Effector memory CD4-positive, alpha-beta T cell (primary cell): Measurements from ENCODE around the gene PAOX.

Source experiments
- DNase-seq, 3 donors: peaks; one replicate each; pipeline ENCODE4 v3.0.0-alpha.2; 2020
- H3K27ac ChIP-seq: 2 replicates; pipeline ENCODE4 v1.7.0; 2013; ENCODE audit warnings: mild to moderate bottlenecking, low read length, moderate library complexity; ENCODE audit not compliant: insufficient read depth, poor library complexity, severe bottlenecking
- H3K27me3 ChIP-seq: replicated peaks from 2 replicates; pipeline ENCODE4 v1.7.0; 2013; ENCODE audit warnings: mild to moderate bottlenecking, low read length; ENCODE audit not compliant: insufficient read depth, control insufficient read depth, poor library complexity, severe bottlenecking
- H3K36me3 ChIP-seq: 2 replicates; pipeline ENCODE4 v1.7.0; 2013; ENCODE audit warnings: mild to moderate bottlenecking, low read length, moderate library complexity; ENCODE audit not compliant: control insufficient read depth, insufficient read depth
- H3K4me1 ChIP-seq: 2 replicates; pipeline ENCODE4 v1.7.0; 2013; ENCODE audit warnings: low read length, mild to moderate bottlenecking; ENCODE audit not compliant: control insufficient read depth, insufficient read depth, poor library complexity, severe bottlenecking
- H3K4me3 ChIP-seq: 2 replicates; pipeline ENCODE4 v1.7.0; 2013; ENCODE audit warnings: low read length, low read depth, mild to moderate bottlenecking; ENCODE audit not compliant: insufficient read depth, poor library complexity, severe bottlenecking
- H3K9me3 ChIP-seq: 2 replicates; pipeline ENCODE4 v1.7.0; 2013; ENCODE audit warnings: mild to moderate bottlenecking, low read length, moderate library complexity; ENCODE audit not compliant: control insufficient read depth

PAOX gene

DNA sequence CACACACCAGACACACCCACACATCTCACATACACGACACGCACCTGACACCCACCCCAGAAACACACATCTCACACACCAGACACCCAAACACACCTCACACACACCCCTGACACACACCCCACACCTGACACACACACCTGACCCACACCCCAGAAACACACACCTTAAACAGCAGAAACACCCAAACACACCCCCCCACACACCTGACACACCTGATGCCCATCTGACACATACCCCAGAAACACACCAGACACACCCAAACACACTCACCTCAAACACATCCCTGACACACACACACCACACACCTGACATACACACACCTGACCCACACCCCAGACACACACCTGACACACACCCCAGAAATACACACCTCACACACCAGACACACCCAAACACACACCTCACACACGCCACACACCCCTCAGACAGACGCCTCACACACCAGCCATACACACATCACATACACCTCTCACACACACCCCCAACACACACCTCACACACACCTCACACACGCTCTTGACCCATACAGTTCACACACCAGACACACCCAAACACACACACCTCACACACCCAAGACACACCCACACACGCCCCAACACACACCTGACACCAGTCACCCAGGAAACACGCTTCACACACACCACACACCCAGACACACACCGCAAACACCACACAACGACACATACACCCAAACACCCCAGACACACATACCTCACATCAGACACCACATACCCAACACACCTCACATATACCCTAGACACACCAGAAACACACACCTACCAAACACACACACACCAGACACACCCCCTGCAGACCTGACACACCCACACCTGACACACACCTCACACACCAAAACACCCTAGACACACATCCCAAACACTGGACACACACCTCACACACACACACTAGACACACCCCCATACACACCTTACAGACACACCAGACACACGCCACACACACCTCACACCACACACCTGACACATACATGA is 40.7 kb upstream of the PAOX start:
- Histone ChIP-seq H3K27me3 (peaks cover 2% of the 10 kb centered on the region), H3K9me3 (no peaks in the 10 kb centered on the region), H3K27ac (no peak overlapping the region), H3K4me1 (peaks cover 28% of the 10 kb centered on the region), H3K4me3 (no peak overlapping the region), H3K36me3 (no peaks in the 10 kb centered on the region)
- DNase-seq, result no peak

- H3K36me3 ChIP-seq, result no peaks in the 10 kb centered on the region
- H3K4me1 ChIP-seq, result peaks cover 28% of the 10 kb centered on the region
- H3K27ac ChIP-seq, result no peak overlapping the region
- no peaks in the 10 kb centered on the region for H3K9me3 ChIP-seq
- peaks cover 13% of the 10 kb centered on the region for H3K27me3 ChIP-seq
- DNase-seq, result no peak
- H3K4me3 ChIP-seq, result no peak overlapping the region
These were observed 39.2 kb upstream of the PAOX start for GRCh38 chr10:133339708-133340380.

DNA sequence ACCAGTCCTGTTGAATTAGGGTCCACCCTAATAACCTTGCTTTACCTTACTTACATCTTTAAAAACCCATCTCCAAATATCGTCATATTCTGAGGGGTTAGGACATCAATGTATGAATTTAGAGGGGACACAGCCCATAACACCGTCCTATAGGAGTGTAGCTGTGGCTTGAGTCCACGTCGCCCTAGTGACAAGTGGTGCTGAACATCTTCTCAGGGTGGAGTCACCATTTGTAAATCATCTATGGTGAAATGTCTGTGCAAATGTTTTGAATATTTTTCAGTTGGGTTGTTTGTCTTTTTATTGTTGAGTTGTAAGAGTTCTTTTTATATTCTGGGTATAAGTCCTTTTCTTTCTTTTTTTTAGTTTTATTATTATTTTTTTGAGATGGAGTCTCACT is 37.1 kb upstream of the PAOX start:
- Histone ChIP-seq H3K9me3 (no peaks in the 10 kb centered on the region), H3K4me1 (peaks cover 8% of the 10 kb centered on the region), H3K27ac (no peak overlapping the region), H3K36me3 (no peaks in the 10 kb centered on the region), H3K4me3 (no peak overlapping the region), H3K27me3 (peaks cover 21% of the 10 kb centered on the region)
- DNase-seq, result no peak

DNA sequence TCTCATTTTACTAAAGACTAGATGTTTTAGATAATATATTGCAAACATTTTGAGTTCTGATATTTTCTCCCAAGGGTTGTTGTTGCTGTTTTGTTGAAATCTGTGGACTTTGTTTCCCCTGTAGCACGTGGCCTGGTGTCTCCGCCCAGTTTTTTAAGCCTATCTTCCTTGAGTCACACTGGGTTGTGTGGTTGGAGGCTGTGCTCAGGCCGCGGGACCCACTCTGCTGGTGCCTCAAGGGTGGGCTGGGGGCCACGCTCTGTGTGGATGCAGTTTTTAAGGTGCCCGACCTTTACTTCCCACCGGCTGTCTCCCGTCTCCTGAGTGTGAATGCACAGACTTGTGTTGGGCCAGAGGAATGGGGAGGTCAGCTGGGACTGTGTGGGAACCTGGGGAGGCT is 36.1 kb upstream of the PAOX start:
- peaks cover 30% of the 10 kb centered on the region for H3K27me3 ChIP-seq
- H3K4me3 ChIP-seq, result no peak overlapping the region
- DNase-seq, result no peak
- H3K4me1 ChIP-seq, result no peaks in the 10 kb centered on the region
- no peak overlapping the region for H3K27ac ChIP-seq
- no peaks in the 10 kb centered on the region for H3K9me3 ChIP-seq
- no peaks in the 10 kb centered on the region for H3K36me3 ChIP-seq

DNA sequence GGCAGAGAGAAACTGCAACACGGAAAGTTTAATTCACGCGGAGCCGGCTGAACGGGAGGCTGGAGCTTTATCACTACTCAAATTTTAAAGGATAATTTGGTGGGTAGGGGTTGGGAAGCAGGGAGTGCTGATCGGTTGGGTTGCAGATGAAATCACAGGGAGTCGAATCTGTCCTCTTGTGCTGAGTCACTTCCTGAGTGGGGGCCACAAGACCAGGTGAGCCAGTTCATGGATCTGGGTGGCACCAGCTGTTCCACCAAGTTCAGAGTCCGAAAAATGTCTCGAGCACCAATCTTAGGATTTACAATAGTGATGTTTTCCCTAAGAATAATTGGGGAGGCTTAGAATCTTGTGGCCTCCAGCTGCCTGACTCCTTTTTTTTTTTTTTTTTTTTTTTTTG is 35.5 kb upstream of the PAOX start:
- Histone ChIP-seq H3K4me1 (no peaks in the 10 kb centered on the region), H3K9me3 (no peaks in the 10 kb centered on the region), H3K27ac (no peak overlapping the region), H3K27me3 (peaks cover 34% of the 10 kb centered on the region), H3K4me3 (no peak overlapping the region), H3K36me3 (no peaks in the 10 kb centered on the region)
- no peak for DNase-seq

DNA sequence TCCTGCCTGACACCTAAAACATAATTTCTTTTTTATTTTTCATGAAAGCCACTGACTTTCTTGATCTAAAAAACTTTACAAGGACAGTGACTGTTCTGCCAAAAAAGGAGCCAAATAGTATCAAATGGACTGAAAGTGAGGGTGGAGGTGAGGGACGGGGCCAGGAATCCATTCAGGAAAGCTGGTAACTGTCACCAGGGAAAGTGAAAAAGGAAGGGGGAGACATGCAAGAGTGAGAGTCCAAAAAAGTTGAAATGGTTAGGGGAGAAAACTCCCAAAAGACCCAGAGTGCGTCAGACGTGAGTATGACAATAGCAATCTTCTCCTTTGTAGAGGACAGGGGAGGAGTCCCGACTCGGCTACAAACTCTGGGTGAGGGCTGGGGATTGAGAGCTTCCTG is 34.8 kb upstream of the PAOX start:
- no peak overlapping the region for H3K27ac ChIP-seq
- no peaks in the 10 kb centered on the region for H3K4me1 ChIP-seq
- DNase-seq, result no peak
- no peaks in the 10 kb centered on the region for H3K36me3 ChIP-seq
- peaks cover 34% of the 10 kb centered on the region for H3K27me3 ChIP-seq
- no peak overlapping the region for H3K4me3 ChIP-seq
- no peaks in the 10 kb centered on the region for H3K9me3 ChIP-seq

- no peaks in the 10 kb centered on the region for H3K36me3 ChIP-seq
- no peaks in the 10 kb centered on the region for H3K4me1 ChIP-seq
- DNase-seq, result no peak
- H3K9me3 ChIP-seq, result no peaks in the 10 kb centered on the region
- H3K4me3 ChIP-seq, result no peak overlapping the region
- H3K27me3 ChIP-seq, result peaks cover 34% of the 10 kb centered on the region
- no peak overlapping the region for H3K27ac ChIP-seq
These were observed 32.6 kb upstream of the PAOX start for GRCh38 chr10:133346413-133346812.

DNA sequence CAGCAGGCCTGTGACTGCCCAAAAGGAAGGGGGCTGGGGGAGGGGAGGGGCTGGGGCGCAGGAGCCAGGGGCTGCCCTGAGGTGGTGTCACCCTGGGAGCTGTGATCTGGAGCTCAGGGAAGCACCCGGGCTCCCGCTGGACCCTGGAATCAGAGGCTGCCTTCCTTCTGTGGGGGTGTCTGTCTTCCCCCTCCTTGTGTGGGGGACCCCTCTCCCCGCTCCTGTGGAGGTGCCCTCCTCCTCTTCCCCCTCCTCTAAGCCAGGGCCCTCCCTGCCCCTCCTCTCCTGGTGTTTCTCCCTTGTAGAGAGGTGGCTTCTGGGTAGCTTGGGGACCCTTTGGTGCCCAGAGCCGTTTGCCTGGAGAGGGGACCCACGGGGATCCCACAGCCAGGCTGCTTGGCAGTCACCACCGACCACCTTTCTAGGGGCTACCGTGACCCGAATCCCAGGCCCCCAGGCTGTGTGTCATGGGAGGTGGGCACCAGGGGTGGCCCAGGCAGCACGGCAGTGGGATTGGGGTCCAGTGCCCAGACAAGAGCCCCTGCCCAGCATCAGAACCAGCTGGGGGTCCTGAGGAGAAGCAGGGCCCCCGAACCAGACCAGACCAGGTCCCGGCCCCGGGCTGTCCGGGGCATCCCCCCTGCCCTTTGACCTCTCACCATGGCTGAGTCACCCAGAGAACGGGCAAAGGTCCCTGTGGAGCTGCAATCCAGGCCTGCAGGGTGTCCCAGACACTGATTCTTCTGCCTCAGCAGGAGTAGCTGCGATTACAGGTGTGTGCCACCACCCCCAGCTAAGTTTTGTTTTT is 31.1 kb upstream of the PAOX start:
- peaks cover 34% of the 10 kb centered on the region for H3K27me3 ChIP-seq
- no peaks in the 10 kb centered on the region for H3K4me1 ChIP-seq
- H3K9me3 ChIP-seq, result no peaks in the 10 kb centered on the region
- no peak overlapping the region for H3K27ac ChIP-seq
- no peaks in the 10 kb centered on the region for H3K36me3 ChIP-seq
- no peak overlapping the region for H3K4me3 ChIP-seq
- DNase-seq, result no peak

GRCh38 chr10:133349160-133349568 is 29.9 kb upstream of the PAOX start:
- Histone ChIP-seq H3K4me3 (no peak overlapping the region), H3K27ac (no peak overlapping the region), H3K9me3 (no peaks in the 10 kb centered on the region), H3K27me3 (peaks cover 27% of the 10 kb centered on the region), H3K36me3 (no peaks in the 10 kb centered on the region), H3K4me1 (no peaks in the 10 kb centered on the region)
- no peak for DNase-seq
